PC-3 (cell line): ENCODE results near the gene TPD52L1.

Experiments used
- EZH2 ChIP-seq: fragments of 300-600 bp; sonication (generic); IDR thresholded peaks from one replicate; pipeline ENCODE4 v1.6.1; 2017; ENCODE audit warnings: antibody characterized with exemption, mild to moderate bottlenecking, low read length; ENCODE audit not compliant: unreplicated experiment
- TF ChIP-seq, protein P1 (sequence below): fragments of 300-600 bp; sonication (generic); conservative IDR thresholded peaks from 2 replicates; pipeline ENCODE4 v1.5.1; 2017; ENCODE audit warnings: antibody characterized with exemption, low read depth, mild to moderate bottlenecking, low read length

DNA sequence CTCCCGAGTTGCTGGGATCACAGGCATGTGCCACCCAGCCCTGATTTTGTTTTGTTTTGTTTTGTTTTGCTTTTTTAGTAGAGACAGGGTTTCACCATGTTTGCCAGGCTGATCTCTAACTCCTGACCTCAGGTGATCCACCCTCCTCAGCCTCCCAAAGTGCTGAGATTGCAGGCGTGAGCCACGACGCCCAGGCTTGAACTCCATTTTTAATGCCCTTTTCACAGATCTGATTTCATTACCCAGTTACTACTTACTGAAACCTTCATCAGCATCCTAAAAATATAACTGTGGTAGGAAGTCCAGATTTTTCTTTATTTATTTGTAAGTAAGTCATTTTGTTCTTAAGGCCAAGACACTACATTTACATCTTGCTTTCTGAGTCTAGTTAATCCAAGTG, 84.2 kb downstream of the TPD52L1 start:
- TF ChIP-seq, protein P1, sequence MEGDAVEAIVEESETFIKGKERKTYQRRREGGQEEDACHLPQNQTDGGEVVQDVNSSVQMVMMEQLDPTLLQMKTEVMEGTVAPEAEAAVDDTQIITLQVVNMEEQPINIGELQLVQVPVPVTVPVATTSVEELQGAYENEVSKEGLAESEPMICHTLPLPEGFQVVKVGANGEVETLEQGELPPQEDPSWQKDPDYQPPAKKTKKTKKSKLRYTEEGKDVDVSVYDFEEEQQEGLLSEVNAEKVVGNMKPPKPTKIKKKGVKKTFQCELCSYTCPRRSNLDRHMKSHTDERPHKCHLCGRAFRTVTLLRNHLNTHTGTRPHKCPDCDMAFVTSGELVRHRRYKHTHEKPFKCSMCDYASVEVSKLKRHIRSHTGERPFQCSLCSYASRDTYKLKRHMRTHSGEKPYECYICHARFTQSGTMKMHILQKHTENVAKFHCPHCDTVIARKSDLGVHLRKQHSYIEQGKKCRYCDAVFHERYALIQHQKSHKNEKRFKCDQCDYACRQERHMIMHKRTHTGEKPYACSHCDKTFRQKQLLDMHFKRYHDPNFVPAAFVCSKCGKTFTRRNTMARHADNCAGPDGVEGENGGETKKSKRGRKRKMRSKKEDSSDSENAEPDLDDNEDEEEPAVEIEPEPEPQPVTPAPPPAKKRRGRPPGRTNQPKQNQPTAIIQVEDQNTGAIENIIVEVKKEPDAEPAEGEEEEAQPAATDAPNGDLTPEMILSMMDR, result no peak
- no peak for TF ChIP-seq EZH2
